ENCODE results near the gene ANK3.

DNA sequence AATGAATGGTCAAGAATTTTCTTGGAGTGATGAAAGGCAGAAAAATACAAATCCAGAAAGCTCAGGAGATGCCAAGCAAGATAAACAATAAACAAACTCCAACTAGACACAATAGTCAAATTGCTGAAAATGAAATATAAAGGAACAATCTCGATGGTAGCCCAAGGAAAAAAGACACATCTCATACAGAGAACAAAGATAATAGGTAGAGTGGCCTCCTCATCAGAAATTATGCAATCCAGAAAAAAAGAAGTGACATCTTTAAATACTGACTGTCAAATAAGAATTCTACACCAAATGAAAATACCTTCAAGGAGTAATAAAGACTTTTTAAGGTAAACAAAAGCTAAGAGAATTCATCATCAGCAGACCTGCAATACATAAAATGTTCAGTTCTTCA lies 150.4 kb downstream of the ANK3 start:
- TF ChIP-seq, protein P1, sequence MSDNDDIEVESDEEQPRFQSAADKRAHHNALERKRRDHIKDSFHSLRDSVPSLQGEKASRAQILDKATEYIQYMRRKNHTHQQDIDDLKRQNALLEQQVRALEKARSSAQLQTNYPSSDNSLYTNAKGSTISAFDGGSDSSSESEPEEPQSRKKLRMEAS (IDR thresholded peaks at IDR 0.05; ENCODE audit: insufficient read depth, insufficient read length), result no peak
- no peak for TF ChIP-seq POLR2A (IDR thresholded peaks at IDR 0.05; ENCODE audit: low read depth, low read length)
- TF ChIP-seq, protein P2, sequence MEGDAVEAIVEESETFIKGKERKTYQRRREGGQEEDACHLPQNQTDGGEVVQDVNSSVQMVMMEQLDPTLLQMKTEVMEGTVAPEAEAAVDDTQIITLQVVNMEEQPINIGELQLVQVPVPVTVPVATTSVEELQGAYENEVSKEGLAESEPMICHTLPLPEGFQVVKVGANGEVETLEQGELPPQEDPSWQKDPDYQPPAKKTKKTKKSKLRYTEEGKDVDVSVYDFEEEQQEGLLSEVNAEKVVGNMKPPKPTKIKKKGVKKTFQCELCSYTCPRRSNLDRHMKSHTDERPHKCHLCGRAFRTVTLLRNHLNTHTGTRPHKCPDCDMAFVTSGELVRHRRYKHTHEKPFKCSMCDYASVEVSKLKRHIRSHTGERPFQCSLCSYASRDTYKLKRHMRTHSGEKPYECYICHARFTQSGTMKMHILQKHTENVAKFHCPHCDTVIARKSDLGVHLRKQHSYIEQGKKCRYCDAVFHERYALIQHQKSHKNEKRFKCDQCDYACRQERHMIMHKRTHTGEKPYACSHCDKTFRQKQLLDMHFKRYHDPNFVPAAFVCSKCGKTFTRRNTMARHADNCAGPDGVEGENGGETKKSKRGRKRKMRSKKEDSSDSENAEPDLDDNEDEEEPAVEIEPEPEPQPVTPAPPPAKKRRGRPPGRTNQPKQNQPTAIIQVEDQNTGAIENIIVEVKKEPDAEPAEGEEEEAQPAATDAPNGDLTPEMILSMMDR (IDR thresholded peaks at IDR 0.05; ENCODE audit: extremely low read depth in 1 of 2, insufficient read depth in 1 of 2, low read depth in 1 of 2, low read length in 2 of 2), result no peak
